OCI-LY3 (cell line): ENCODE data around the gene MAP2K3.

Source experiments
- EZH2phosphoT487 ChIP-seq: fragments of 200-600 bp; shearing (Covaris generic); IDR thresholded peaks from 2 replicates; pipeline ENCODE4 v1.6.1; 2018; ENCODE audit warnings: antibody characterized with exemption, mixed run types, low read depth
- TF ChIP-seq, protein P1 (sequence below): fragments of 200-600, 300-600 bp; sonication (generic); IDR thresholded peaks from 2 replicates; pipeline ENCODE4 v1.5.1; 2014; ENCODE audit warnings: antibody characterized with exemption, low read length, low read depth

DNA sequence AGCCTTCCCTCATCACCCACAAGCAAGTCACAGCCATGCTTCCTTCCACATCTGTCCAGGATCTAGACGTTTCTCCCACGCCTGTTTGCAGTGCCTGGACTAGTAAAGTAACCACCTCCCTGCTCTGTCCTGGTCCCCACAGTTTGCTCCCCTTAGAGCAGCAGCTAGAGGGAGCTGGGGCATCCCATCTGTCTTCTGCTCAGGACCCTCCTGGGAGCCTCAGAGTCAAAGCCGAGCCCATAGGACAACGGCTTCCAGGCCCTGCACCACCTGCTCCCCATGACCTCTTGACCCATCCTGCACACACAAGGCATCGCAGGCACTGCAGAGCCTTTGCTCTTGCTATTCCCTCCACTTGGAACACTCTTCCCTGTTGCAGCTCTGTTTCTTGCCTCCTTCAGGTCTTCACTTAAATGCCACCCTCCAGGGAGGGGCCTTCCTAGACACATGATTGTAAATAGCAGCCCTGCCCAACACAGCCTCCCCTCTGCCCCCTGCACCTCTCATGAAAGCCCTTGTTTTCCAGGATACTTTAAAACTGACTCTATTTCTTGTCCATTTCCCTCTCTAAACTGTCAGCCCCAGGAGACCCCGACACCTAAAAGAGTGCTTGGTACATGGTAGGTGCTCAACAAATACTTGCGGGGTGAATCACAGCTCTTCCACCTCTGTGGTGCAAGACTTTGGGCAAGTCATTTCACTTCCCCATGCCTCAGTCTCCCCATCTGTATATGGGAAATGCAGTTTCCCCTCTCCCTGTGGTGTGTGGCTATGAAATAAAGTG lies 34.4 kb upstream of the MAP2K3 start:
- TF ChIP-seq, protein P1, sequence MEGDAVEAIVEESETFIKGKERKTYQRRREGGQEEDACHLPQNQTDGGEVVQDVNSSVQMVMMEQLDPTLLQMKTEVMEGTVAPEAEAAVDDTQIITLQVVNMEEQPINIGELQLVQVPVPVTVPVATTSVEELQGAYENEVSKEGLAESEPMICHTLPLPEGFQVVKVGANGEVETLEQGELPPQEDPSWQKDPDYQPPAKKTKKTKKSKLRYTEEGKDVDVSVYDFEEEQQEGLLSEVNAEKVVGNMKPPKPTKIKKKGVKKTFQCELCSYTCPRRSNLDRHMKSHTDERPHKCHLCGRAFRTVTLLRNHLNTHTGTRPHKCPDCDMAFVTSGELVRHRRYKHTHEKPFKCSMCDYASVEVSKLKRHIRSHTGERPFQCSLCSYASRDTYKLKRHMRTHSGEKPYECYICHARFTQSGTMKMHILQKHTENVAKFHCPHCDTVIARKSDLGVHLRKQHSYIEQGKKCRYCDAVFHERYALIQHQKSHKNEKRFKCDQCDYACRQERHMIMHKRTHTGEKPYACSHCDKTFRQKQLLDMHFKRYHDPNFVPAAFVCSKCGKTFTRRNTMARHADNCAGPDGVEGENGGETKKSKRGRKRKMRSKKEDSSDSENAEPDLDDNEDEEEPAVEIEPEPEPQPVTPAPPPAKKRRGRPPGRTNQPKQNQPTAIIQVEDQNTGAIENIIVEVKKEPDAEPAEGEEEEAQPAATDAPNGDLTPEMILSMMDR, result no peak
- TF ChIP-seq EZH2phosphoT487, result no peak
